OCI-LY1 (cell line): ENCODE results near the gene ZNF182.
"Not testable (repeated sequence)": the region's sequence is repeated elsewhere in the genome, so short reads cannot be mapped to it uniquely, and the experiment has no call there.

ENCODE experiments used
- EZH2 ChIP-seq: fragments of 200-600 bp; sonication (generic), shearing (Covaris generic); IDR thresholded peaks from 2 replicates; pipeline ENCODE4 v1.8.0; 2017; ENCODE audit warnings: borderline replicate concordance, mixed run types, mild to moderate bottlenecking, antibody characterized with exemption, low read length, moderate library complexity, mixed read lengths
- TF ChIP-seq, protein P1 (sequence below): fragments of 200-600 bp; sonication (generic), shearing (Covaris generic); IDR thresholded peaks from 2 replicates; pipeline ENCODE4 v1.5.1; 2017; ENCODE audit warnings: mild to moderate bottlenecking, antibody characterized with exemption, low read length, moderate library complexity, mixed read lengths

- TF ChIP-seq, protein P1, sequence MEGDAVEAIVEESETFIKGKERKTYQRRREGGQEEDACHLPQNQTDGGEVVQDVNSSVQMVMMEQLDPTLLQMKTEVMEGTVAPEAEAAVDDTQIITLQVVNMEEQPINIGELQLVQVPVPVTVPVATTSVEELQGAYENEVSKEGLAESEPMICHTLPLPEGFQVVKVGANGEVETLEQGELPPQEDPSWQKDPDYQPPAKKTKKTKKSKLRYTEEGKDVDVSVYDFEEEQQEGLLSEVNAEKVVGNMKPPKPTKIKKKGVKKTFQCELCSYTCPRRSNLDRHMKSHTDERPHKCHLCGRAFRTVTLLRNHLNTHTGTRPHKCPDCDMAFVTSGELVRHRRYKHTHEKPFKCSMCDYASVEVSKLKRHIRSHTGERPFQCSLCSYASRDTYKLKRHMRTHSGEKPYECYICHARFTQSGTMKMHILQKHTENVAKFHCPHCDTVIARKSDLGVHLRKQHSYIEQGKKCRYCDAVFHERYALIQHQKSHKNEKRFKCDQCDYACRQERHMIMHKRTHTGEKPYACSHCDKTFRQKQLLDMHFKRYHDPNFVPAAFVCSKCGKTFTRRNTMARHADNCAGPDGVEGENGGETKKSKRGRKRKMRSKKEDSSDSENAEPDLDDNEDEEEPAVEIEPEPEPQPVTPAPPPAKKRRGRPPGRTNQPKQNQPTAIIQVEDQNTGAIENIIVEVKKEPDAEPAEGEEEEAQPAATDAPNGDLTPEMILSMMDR = not testable (repeated sequence)
- not testable (repeated sequence) for TF ChIP-seq EZH2
Observed at GRCh38 chrX:48016583-48017310, 13.0 kb upstream of the ZNF182 start.
